ENCODE measurements around the gene DHRS13. TPM values are rescaled to one million over a fixed set of nuclear protein-coding genes. Genes with fewer than 3 reads are reported as not detected.
A peak's percentile ranks its signal among the peaks of the same experiment; 100 is the strongest.

Gene DHRS13
- total and polyA plus RNA-seq, 10 of the 15 experiments (the other 5 are each of a cell fraction or from before 2014, with no cell fraction given) = 0.18 to 55.2 (median 31.3) TPM; not detected in 1

GRCh38 chr17:28906276-28906675 is 3.4 kb upstream of the DHRS13 start:
- Histone ChIP-seq H4K20me1 (ENCODE audit: control insufficient read depth, insufficient read depth) (no peaks in the 10 kb centered on the region), H2AFZ (ENCODE audit: control insufficient read depth, low read depth, low read length) (no peak overlapping the region), H3K9ac (ENCODE audit: control insufficient read depth, insufficient read depth, low read length) (no peak overlapping the region), H3K4me3 (no peak overlapping the region), H3K27ac (ENCODE audit: control insufficient read depth, insufficient read depth) (no peak overlapping the region), H3K9me3 (replicated peaks; ENCODE audit: control insufficient read depth, insufficient read depth, low read length) (no peaks in the 10 kb centered on the region), H3K27me3 (replicated peaks in 1 of 2; ENCODE audit: control insufficient read depth in 2 of 2, insufficient read depth in 2 of 2, low read length in 1 of 2) (no peaks in the 10 kb centered on the region), H3K36me3 (ENCODE audit: control insufficient read depth in 2 of 2, insufficient read depth in 2 of 2, low read length in 1 of 2) (peaks cover 24 to 32% of the 10 kb centered on the region in 2 experiments), H3K79me2 (ENCODE audit: control insufficient read depth, insufficient read depth, low read length) (peaks cover 3% of the 10 kb centered on the region), H3K4me2 (ENCODE audit: control insufficient read depth, insufficient read depth) (no peak overlapping the region), H3K4me1 (ENCODE audit: control insufficient read depth, insufficient read depth, low read length) (peaks cover 4% of the 10 kb centered on the region)
- ChIA-PET CTCF (interaction anchor here (8.0 to 17.3 kb wide), 2 partner anchors 57 to 143 kb away, joined by 57 to 175 read pairs; no protein-coding TSS in a partner anchor), SMC1A (ENCODE audit: uncharacterized antibody, unreplicated experiment) (interaction anchor here (0.9 to 1.1 kb wide), 2 partner anchors 35 to 143 kb away, joined by 3 read pairs; no protein-coding TSS in a partner anchor), RAD21 (ENCODE audit: unreplicated experiment) (no interaction called here), POLR2A (no interaction called here)
- DNase-seq (ENCODE audit: low read depth, low spot score) (no peak), ATAC-seq (no peak), FAIRE-seq (no peak)
- intact Hi-C loops (cut with micrococcal nuclease; ENCODE audit: unreplicated experiment) = no loop called here
- TF ChIP-seq POLR2A (IDR thresholded peaks at IDR 0.05; ENCODE audit: low read depth, low read length) = 0 out of 2 replicates have a peak, but pooled peaks have one; percentile 35
- TF ChIP-seq, protein P1, sequence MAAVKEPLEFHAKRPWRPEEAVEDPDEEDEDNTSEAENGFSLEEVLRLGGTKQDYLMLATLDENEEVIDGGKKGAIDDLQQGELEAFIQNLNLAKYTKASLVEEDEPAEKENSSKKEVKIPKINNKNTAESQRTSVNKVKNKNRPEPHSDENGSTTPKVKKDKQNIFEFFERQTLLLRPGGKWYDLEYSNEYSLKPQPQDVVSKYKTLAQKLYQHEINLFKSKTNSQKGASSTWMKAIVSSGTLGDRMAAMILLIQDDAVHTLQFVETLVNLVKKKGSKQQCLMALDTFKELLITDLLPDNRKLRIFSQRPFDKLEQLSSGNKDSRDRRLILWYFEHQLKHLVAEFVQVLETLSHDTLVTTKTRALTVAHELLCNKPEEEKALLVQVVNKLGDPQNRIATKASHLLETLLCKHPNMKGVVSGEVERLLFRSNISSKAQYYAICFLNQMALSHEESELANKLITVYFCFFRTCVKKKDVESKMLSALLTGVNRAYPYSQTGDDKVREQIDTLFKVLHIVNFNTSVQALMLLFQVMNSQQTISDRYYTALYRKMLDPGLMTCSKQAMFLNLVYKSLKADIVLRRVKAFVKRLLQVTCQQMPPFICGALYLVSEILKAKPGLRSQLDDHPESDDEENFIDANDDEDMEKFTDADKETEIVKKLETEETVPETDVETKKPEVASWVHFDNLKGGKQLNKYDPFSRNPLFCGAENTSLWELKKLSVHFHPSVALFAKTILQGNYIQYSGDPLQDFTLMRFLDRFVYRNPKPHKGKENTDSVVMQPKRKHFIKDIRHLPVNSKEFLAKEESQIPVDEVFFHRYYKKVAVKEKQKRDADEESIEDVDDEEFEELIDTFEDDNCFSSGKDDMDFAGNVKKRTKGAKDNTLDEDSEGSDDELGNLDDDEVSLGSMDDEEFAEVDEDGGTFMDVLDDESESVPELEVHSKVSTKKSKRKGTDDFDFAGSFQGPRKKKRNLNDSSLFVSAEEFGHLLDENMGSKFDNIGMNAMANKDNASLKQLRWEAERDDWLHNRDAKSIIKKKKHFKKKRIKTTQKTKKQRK (IDR thresholded peaks at IDR 0.05; ENCODE audit: low read depth, low read length) = no peak
- 92% methylated on average over 9 of the region's 9 CpGs for WGBS (ENCODE audit: insufficient coverage, insufficient replicate concordance, low lambda C conversion rate, missing lambda C conversion rate)
- no TSS peak for BruUV-seq (replicated peaks)
- in situ Hi-C loops (cut with MboI) = no loop called here

DNA sequence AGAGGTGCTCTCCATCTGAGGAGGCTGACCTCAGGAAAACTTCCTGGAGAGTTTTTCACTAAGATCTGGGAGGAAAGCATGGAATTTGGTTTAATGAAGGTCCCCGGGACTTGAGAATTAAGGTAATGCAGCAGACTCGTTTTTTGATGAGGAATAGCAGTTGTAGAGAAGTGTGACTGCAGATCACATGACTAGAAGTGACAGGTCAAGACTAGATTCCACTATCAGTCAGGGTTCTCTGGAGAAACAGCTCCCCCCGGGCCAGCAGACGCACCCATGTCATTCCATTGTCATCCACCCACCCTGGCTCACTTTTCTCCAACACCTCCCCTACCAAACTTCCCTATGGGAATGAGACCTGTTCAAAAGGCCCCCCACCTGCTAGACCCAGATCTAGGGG is 1.9 kb upstream of the DHRS13 start:
- H2AFZ ChIP-seq (ENCODE audit: control insufficient read depth, low read depth, low read length) = no peak overlapping the region
- no peak overlapping the region for H3K4me2 ChIP-seq (ENCODE audit: control insufficient read depth, insufficient read depth)
- H3K79me2 ChIP-seq (ENCODE audit: control insufficient read depth, insufficient read depth, low read length) = peaks cover 5% of the 10 kb centered on the region
- BruUV-seq (replicated peaks) = no TSS peak
- H3K9me3 ChIP-seq (replicated peaks; ENCODE audit: control insufficient read depth, insufficient read depth, low read length) = no peaks in the 10 kb centered on the region
- no peaks in the 10 kb centered on the region for H4K20me1 ChIP-seq (ENCODE audit: control insufficient read depth, insufficient read depth)
- ChIA-PET SMC1A (ENCODE audit: uncharacterized antibody, unreplicated experiment) (interaction anchor here (1.6 to 2.4 kb wide), 2 partner anchors 55 to 139 kb away, joined by 3 to 7 read pairs; no protein-coding TSS in a partner anchor), POLR2A (interaction anchor here (1.3 kb wide), 1 partner anchor 177 kb away, joined by 3 read pairs; no protein-coding TSS in a partner anchor), RAD21 (ENCODE audit: unreplicated experiment) (interaction anchor here (0.6 kb wide), 1 partner anchor 10 kb away, joined by 3 read pairs; no protein-coding TSS in a partner anchor), CTCF (interaction anchor here (1.3 to 17.3 kb wide), 7 partner anchors 8 to 177 kb away, joined by 3 to 175 read pairs (median 18); partner anchors contain the start of genes NEK8 and TLCD1)
- no peak overlapping the region for H3K4me3 ChIP-seq
- no peaks in the 10 kb centered on the region for H3K27me3 ChIP-seq (replicated peaks in 1 of 2; ENCODE audit: control insufficient read depth in 2 of 2, insufficient read depth in 2 of 2, low read length in 1 of 2)
- no peak overlapping the region for H3K27ac ChIP-seq (ENCODE audit: control insufficient read depth, insufficient read depth)
- in situ Hi-C loops (cut with MboI) (no loop called here), intact Hi-C loops (cut with micrococcal nuclease; ENCODE audit: unreplicated experiment) (no loop called here)
- no peak for ATAC-seq
- no peak overlapping the region for H3K9ac ChIP-seq (ENCODE audit: control insufficient read depth, insufficient read depth, low read length)
- peaks cover 11 to 18% of the 10 kb centered on the region in 2 experiments for H3K36me3 ChIP-seq (ENCODE audit: control insufficient read depth in 2 of 2, insufficient read depth in 2 of 2, low read length in 1 of 2)
- FAIRE-seq = no peak
- 36% methylated on average over 4 of the region's 4 CpGs for WGBS (ENCODE audit: insufficient coverage, insufficient replicate concordance, low lambda C conversion rate, missing lambda C conversion rate)
- H3K4me1 ChIP-seq (ENCODE audit: control insufficient read depth, insufficient read depth, low read length) = peaks cover 10% of the 10 kb centered on the region
- no peak for TF ChIP-seq SMAD1 (IDR thresholded peaks at IDR 0.05; ENCODE audit: low read depth, partially characterized antibody)
- no peak for TF ChIP-seq ZSCAN29 (IDR thresholded peaks at IDR 0.05)
- no peak for DNase-seq (ENCODE audit: low read depth, low spot score)

Measured in GM12878 (cell line).